GM10847 (cell line): ENCODE results near the gene BABAM2.

Source experiments
- POLR2A ChIP-seq: IDR thresholded peaks from 2 replicates; pipeline ENCODE4 v1.6.1; 2011; ENCODE audit not compliant: insufficient read length; ENCODE audit errors: extremely low read depth

The BABAM2 gene

GRCh38 chr2:28178946-28179345 is 288.4 kb downstream of the BABAM2 start:
- TF ChIP-seq POLR2A = no peak

- TF ChIP-seq POLR2A = no peak
These were observed 291.3 kb downstream of the BABAM2 start for GRCh38 chr2:28181801-28182200.

GRCh38 chr2:28182348-28182747 is 291.8 kb downstream of the BABAM2 start:
- TF ChIP-seq POLR2A = no peak

- TF ChIP-seq POLR2A = no peak
These were observed 294.6 kb downstream of the BABAM2 start for GRCh38 chr2:28185153-28185552.

GRCh38 chr2:28185891-28186290 is 295.4 kb downstream of the BABAM2 start:
- no peak for TF ChIP-seq POLR2A

- no peak for TF ChIP-seq POLR2A
These were observed 296.7 kb downstream of the BABAM2 start for GRCh38 chr2:28187186-28187585.

- no peak for TF ChIP-seq POLR2A
These were observed 297.9 kb downstream of the BABAM2 start for GRCh38 chr2:28188436-28188835.

GRCh38 chr2:28193630-28194403 is 303.3 kb downstream of the BABAM2 start:
- no peak for TF ChIP-seq POLR2A

- no peak for TF ChIP-seq POLR2A
These were observed 309.6 kb downstream of the BABAM2 start for GRCh38 chr2:28199995-28200679.

GRCh38 chr2:28201671-28202180 is 311.2 kb downstream of the BABAM2 start:
- TF ChIP-seq POLR2A = no peak

GRCh38 chr2:28202719-28203118 is 312.2 kb downstream of the BABAM2 start:
- no peak for TF ChIP-seq POLR2A

GRCh38 chr2:28206762-28207161 is 316.2 kb downstream of the BABAM2 start:
- TF ChIP-seq POLR2A = no peak

GRCh38 chr2:28209261-28209691 is 318.7 kb downstream of the BABAM2 start:
- TF ChIP-seq POLR2A = no peak

- no peak for TF ChIP-seq POLR2A
These were observed 319.3 kb downstream of the BABAM2 start for GRCh38 chr2:28209864-28210263.

- TF ChIP-seq POLR2A = no peak
These were observed 320.0 kb downstream of the BABAM2 start for GRCh38 chr2:28210535-28210934.

- no peak for TF ChIP-seq POLR2A
These were observed 325.8 kb downstream of the BABAM2 start for GRCh38 chr2:28216331-28216730.
